Neural progenitor cell (in vitro differentiated cells): ENCODE measurements around the gene PORCN.

Experiments used
- CTCF ChIP-seq: fragments of 200-600 bp; sonication (generic); IDR thresholded peaks from 2 replicates; pipeline ENCODE4 v1.5.1; 2017; ENCODE audit warnings: antibody characterized with exemption, mild to moderate bottlenecking
- EZH2 ChIP-seq: fragments of 200-600 bp; sonication (generic); IDR thresholded peaks from 2 replicates; pipeline ENCODE4 v1.6.1; 2017; ENCODE audit warnings: antibody characterized with exemption, mild to moderate bottlenecking, moderate library complexity
- EZH2phosphoT487 ChIP-seq: fragments of 200-600 bp; sonication (generic); IDR thresholded peaks from 2 replicates; pipeline ENCODE4 v1.6.1; 2017; ENCODE audit warnings: antibody characterized with exemption

- TF ChIP-seq CTCF (no peak), EZH2phosphoT487 (no peak), EZH2 (no peak)
Observed at GRCh38 chrX:48532161-48532560, 23.4 kb downstream of the PORCN start.
